GM12865 (cell line): ENCODE data around the gene CBLN3.

ENCODE experiments used
- DNase-seq: peaks from one replicate; pipeline ENCODE4 v3.0.0; 2010; ENCODE audit warnings: low read depth
- H3K4me3 ChIP-seq: 2 replicates; pipeline ENCODE4 v1.5.1; 2011; ENCODE audit warnings: mild to moderate bottlenecking, low read depth, low read length, control low read depth
- CTCF ChIP-seq: IDR thresholded peaks from 2 replicates; pipeline ENCODE4 v1.5.1; 2011; ENCODE audit warnings: low read length, control low read depth, low read depth, inconsistent platforms; ENCODE audit not compliant: insufficient read depth; ENCODE audit errors: missing control alignments

CBLN3 gene

GRCh38 chr14:24385524-24385923 lies 43.9 kb downstream of the CBLN3 start:
- no peak for DNase-seq
- H3K4me3 ChIP-seq: no peak overlapping the region
- TF ChIP-seq CTCF: no peak

DNA sequence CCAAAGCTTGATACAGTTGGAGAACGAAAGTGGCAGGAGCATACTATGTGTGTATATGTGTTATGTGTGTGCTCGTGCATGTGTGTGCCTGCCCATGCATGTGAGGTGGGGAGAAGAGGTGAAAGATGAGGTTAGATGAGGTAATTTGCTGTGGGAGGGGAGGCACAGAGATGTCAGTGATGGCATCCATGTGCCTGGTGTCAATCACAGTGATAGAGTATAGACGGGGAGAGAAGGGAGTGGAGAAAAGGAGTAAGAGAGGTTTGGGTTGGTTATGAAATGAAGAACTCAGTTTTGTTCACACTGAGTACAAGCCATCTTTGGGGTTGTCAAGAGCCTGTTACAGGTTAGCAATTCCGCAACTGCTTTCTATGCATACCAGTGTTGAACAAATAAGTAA lies 45.3 kb downstream of the CBLN3 start:
- TF ChIP-seq CTCF: no peak
- DNase-seq: no peak
- H3K4me3 ChIP-seq: no peak overlapping the region

DNA sequence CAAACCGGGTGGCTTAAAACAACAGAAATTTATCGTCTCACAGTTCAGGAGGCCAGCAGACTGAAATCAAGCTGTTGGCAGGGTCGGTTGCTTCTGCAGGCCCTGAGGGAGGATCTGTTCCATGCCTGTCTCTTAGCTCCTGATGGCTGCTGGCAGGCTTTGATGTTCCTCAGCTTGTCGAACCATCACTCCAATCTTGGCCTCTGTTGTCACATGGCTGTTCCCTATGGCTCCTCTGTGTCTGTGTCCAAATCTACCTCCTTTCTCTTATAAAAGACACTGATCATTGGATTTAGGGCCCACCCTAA lies 47.5 kb downstream of the CBLN3 start:
- TF ChIP-seq CTCF: no peak
- no peak for DNase-seq
- H3K4me3 ChIP-seq: no peak overlapping the region

GRCh38 chr14:24381363-24382063 lies 48.0 kb downstream of the CBLN3 start:
- no peak for DNase-seq
- no peak for TF ChIP-seq CTCF
- no peak overlapping the region for H3K4me3 ChIP-seq

DNA sequence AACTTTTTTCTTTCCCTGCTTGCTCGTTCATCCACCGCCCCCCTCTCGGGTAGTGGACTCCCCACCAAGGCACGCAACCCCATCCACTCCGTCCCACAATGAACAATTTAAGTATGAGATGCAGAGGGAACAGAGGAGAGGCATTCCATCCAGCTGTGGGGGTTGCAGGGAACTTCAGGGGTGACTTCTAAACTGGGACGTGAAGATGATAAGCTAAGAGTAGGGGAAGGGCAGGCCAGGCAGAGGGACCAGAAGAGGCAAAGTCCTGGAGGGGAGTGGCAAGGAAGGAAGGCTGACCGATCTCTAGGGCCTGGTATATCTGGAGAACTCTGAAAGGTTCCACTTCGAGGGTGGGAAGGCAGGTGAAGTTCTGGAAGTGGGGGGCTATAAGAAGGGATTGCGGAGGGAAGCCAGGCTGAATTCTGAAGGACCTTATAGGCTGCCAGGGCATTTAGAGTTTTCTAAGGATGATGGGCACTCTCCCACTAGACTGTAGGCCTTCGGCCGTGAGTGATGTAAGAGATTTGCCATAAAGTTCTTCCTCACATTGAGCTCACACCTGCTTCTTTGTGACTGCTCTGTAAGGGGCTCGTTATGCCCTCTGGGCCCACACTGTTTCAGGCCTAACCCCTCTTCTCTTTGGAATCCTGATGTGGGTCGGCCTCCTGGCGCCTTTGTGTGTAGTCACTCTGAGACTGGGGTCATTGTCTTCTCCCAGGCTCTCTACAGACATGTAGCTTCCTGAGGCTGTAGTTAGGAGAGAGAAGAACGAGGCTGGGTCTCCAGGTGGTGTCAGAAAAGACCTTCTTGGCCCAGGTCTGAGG lies 49.3 kb downstream of the CBLN3 start:
- DNase-seq: no peak
- TF ChIP-seq CTCF: no peak

GRCh38 chr14:24378981-24379906 lies 50.2 kb downstream of the CBLN3 start:
- no peak for DNase-seq
- H3K4me3 ChIP-seq: no peak overlapping the region
- TF ChIP-seq CTCF: no peak

More for the DNA sequence above, 49.3 kb downstream of the CBLN3 start:
- no peak overlapping the region for H3K4me3 ChIP-seq
